K562 (cell line): ENCODE measurements around the gene LRRTM4. TPM values are rescaled to one million over a fixed set of nuclear protein-coding genes. Genes with fewer than 3 reads are reported as not detected.
"Not testable (repeated sequence)": the region's sequence is repeated elsewhere in the genome, so short reads cannot be mapped to it uniquely, and the experiment has no call there.

Experiments
- ATAC-seq: fragments of 200-7000 bp; cut with Tn5 transposase; 3 replicates; pipeline ENCODE4 v1.9.1; 2020; ENCODE audit warnings: moderate library complexity
- BruUV-seq: library from RNA; stranded (reverse); fragments of 400-500 nt; replicated peaks from 2 replicates; lab custom pipeline; 2021; lab: Mats Ljungman, UMichigan
- CTCF ChIA-PET: fragments of 300-600 bp; formaldehyde crosslinking; extraction: SDS; loops from one replicate; lab custom pipeline; 2021; ENCODE audit warnings: low intra/inter-chr PET ratio; lab: Yijun Ruan, JAX
- POLR2A ChIA-PET: fragments of 300-600, 350-650 bp; sonication (Branson Sonifier 250); formaldehyde crosslinking; extraction: SDS; loops from one replicate; lab custom pipeline; 2021; ENCODE audit warnings: antibody characterized with exemption, inconsistent platforms; lab: Yijun Ruan, JAX
- DNase-seq, 4 experiments: peaks; one replicate each; pipeline versions ENCODE4 v3.0.0 to v3.0.0-alpha.2; 2011 to 2018; ENCODE audit warnings: low spot score in 3 of 4, mixed read lengths in 3 of 4; ENCODE audit errors: extremely low read depth in 1 of 4
- FAIRE-seq: peaks from 2 replicates; lab custom pipeline; 2011; peaks lifted over from hg19 to GRCh38; lab: Jason Lieb, UNC
- H2AFZ ChIP-seq: 2 replicates; pipeline ENCODE4 v1.6.0; 2011; ENCODE audit warnings: low read depth, low read length, control low read depth, inconsistent platforms
- H3K27ac ChIP-seq: fragments of 200-600 bp; 3 replicates; pipeline ENCODE4 v1.8.0; 2011; ENCODE audit warnings: low read depth, mild to moderate bottlenecking, control low read depth, inconsistent platforms, low read length, moderate library complexity, mixed read lengths; ENCODE audit errors: extremely low read depth
- H3K27me3 ChIP-seq, 2 experiments: fragments of 300-600 bp in 1 of 2; 2 replicates in 1 of 2; 3 replicates in 1 of 2; pipeline versions ENCODE4 v1.6.0 to v1.8.0; 2011; ENCODE audit warnings: inconsistent platforms in 2 of 2, low read length in 2 of 2, mild to moderate bottlenecking in 1 of 2, mixed read lengths in 1 of 2, moderate library complexity in 1 of 2; ENCODE audit not compliant: control insufficient read depth in 2 of 2, insufficient read depth in 2 of 2
- H3K36me3 ChIP-seq: fragments of 300-600 bp; 3 replicates; pipeline ENCODE4 v1.8.0; 2011; ENCODE audit warnings: mild to moderate bottlenecking, low read length, inconsistent platforms; ENCODE audit not compliant: control insufficient read depth, insufficient read depth
- H3K4me1 ChIP-seq, 2 experiments: fragments of 200-600 bp in 1 of 2; replicated peaks in 1 of 2; 2 replicates in 1 of 2; 3 replicates in 1 of 2; pipeline versions ENCODE4 v1.5.1 to v1.8.0; 2011; ENCODE audit warnings: inconsistent platforms in 2 of 2, low read length in 2 of 2, mild to moderate bottlenecking in 1 of 2, mixed read lengths in 1 of 2, moderate library complexity in 1 of 2; ENCODE audit not compliant: control insufficient read depth in 2 of 2, insufficient read depth in 2 of 2
- H3K4me2 ChIP-seq: 2 replicates; pipeline ENCODE4 v1.6.1; 2011; ENCODE audit warnings: low read length, control low read depth, inconsistent platforms, mixed read lengths; ENCODE audit not compliant: insufficient read depth
- H3K4me3 ChIP-seq: fragments of 200-600 bp; sonication (generic), shearing (Covaris generic); 2 replicates; pipeline ENCODE4 v1.5.1; 2016; ENCODE audit warnings: control low read depth, inconsistent platforms
- H3K79me2 ChIP-seq: fragments of 200-600 bp; 3 replicates; pipeline ENCODE4 v1.8.0; 2011; ENCODE audit warnings: low read length, inconsistent platforms; ENCODE audit not compliant: control insufficient read depth, insufficient read depth
- H3K9ac ChIP-seq, 2 experiments: 2 replicates each; pipeline versions ENCODE4 v1.6.0 to v1.6.1; 2011; ENCODE audit warnings: low read depth in 2 of 2, low read length in 2 of 2, control low read depth in 1 of 2, inconsistent platforms in 1 of 2, mild to moderate bottlenecking in 1 of 2, mixed read lengths in 1 of 2; ENCODE audit not compliant: insufficient read depth in 1 of 2
- H3K9me1 ChIP-seq: one replicate; pipeline ENCODE4 v1.6.0; 2011; ENCODE audit warnings: inconsistent platforms, mild to moderate bottlenecking, low read length, moderate library complexity; ENCODE audit not compliant: control insufficient read depth, insufficient read depth
- H3K9me3 ChIP-seq: replicated peaks from 2 replicates; pipeline ENCODE4 v1.5.1; 2011; ENCODE audit warnings: low read depth, low read length, inconsistent platforms; ENCODE audit not compliant: control insufficient read depth, insufficient read depth
- H4K20me1 ChIP-seq: replicated peaks from 2 replicates; pipeline ENCODE4 v1.6.1; 2011; ENCODE audit warnings: low read length, inconsistent platforms, mixed read lengths; ENCODE audit not compliant: control insufficient read depth, insufficient read depth
- ATF1 ChIP-seq, 2 experiments: fragments of 450-650 bp in 1 of 2; IDR thresholded peaks; 2 replicates each; pipeline ENCODE4 v1.6.1; 2016; ENCODE audit warnings: missing compliant biosample characterization in 1 of 2, missing genetic modification characterization in 1 of 2
- BCL6 ChIP-seq: fragments of 250-450 bp; sonication (Bioruptor Pico); IDR thresholded peaks from 2 replicates; pipeline ENCODE4 v1.4.0; 2020
- MAFF ChIP-seq: IDR thresholded peaks from 2 replicates; pipeline ENCODE4 v1.6.1; 2012; ENCODE audit warnings: low read length, improper control_type of control experiment
- MAFG ChIP-seq: fragments of 450-650 bp; conservative IDR thresholded peaks from 2 replicates; pipeline ENCODE4 v1.6.1; 2016; ENCODE audit warnings: missing genetic modification characterization, missing compliant biosample characterization
- MAFK ChIP-seq: IDR thresholded peaks from 2 replicates; pipeline ENCODE4 v1.6.1; 2011; ENCODE audit warnings: low read length, improper control_type of control experiment
- MTA2 ChIP-seq: fragments of 450-650 bp; IDR thresholded peaks from 2 replicates; pipeline ENCODE4 v1.6.1; 2016; ENCODE audit warnings: low read depth
- ZNF316 ChIP-seq: fragments of 450-650 bp; IDR thresholded peaks from 2 replicates; pipeline ENCODE4 v1.6.1; 2016
- ZNF354B ChIP-seq: fragments of 250-450 bp; sonication (Bioruptor Pico); IDR thresholded peaks from 2 replicates; pipeline ENCODE4 v1.4.0; 2020
- WGBS: fragments of 100-300 bp; shearing (Covaris generic); methylation state at CpG from one replicate; pipeline ENCODE4 v1.1.6; 2016; ENCODE audit warnings: low coverage, mixed read lengths; ENCODE audit not compliant: insufficient coverage; ENCODE audit errors: missing lambda C conversion rate; 5-methylcytosine and 5-hydroxymethylcytosine counted together
- in situ Hi-C: fragments of 300-500 bp; cut with MboI; formaldehyde crosslinking; loops from 4 replicates; pipeline ENCODE4 v1.15.0; 2018; ENCODE audit warnings: inconsistent platforms, mixed read lengths
- intact Hi-C: fragments of 100-400 bp; cut with micrococcal nuclease; formaldehyde crosslinking; loops from 2 replicates; pipeline ENCODE4 v1.14.2; 2022
- polyA plus RNA-seq, 8 experiments: library from polyadenylated mRNA; depleted of rRNA in 4 of 8; stranded (reverse) in 5 of 8; unstranded in 3 of 8; fragments of >200 nt; fragmentation: Nextera tagmentation in 2 of 8; fragmentation: Illumina TruSeq in 1 of 8; extraction: Ambion mirVana in 2 of 8; extraction: Trizol in 1 of 8; gene quantifications; 2 replicates each; pipeline versions ENCODE4 v1.2.1 to v1.2.3, GENCODE V29; 2011 to 2014; ENCODE audit warnings: inconsistent platforms in 1 of 8, missing spikeins in 1 of 8
- total RNA-seq, 7 experiments: library from RNA; depleted of rRNA in 6 of 7; stranded (reverse); fragments of >200 nt in 6 of 7; fragmentation: Illumina TruSeq in 2 of 7; extraction: Trizol in 2 of 7; gene quantifications; 2 replicates each; pipeline versions ENCODE4 v1.2.1 to v1.2.3, GENCODE V29; 2011 to 2021; ENCODE audit warnings: low replicate concordance in 1 of 7
- TF ChIP-seq, protein P1 (sequence below): fragments of 250-450 bp; sonication (Bioruptor Pico); IDR thresholded peaks from 2 replicates; pipeline ENCODE4 v1.5.1; 2021; ENCODE audit warnings: mild to moderate bottlenecking
- TF ChIP-seq, protein P2 (sequence below): fragments of 250-450 bp; sonication (Bioruptor Pico); IDR thresholded peaks from 2 replicates; pipeline ENCODE4 v1.5.0; 2021; ENCODE audit warnings: mild to moderate bottlenecking, borderline replicate concordance
- TF ChIP-seq, protein P3 (sequence below): sonication (generic); formaldehyde crosslinking; IDR thresholded peaks from 2 replicates; pipeline ENCODE4 v1.9.0; 2022; ENCODE audit warnings: mild to moderate bottlenecking, missing genetic modification reagents

The LRRTM4 gene
- total and polyA plus RNA-seq, 9 of the 15 experiments (the other 6 are each of a cell fraction or from before 2014, with no cell fraction given) = 0.04 TPM; not detected in 6

DNA sequence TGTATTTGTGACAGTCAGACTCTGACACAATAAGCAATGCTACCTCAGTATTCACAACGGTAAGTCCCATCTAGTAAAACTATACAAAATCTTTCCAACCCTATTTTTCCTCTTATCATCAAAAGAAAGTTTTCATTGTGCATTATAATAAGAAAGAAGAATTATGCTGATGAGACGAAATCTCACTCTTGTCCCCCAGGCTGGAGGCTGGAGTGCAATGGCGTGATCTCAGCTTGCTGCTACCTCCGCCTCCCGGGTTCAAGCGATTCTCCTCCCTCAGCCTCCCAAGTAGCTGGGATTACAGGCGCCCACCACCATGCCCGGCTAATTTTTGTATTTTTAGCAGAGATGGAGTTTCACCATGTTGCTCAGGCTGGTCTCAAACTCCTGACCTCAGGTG, 393.7 kb downstream of the LRRTM4 start:
- H3K4me3 ChIP-seq, H3K9me3 ChIP-seq, in situ Hi-C loops, BruUV-seq, ATAC-seq, H3K4me2 ChIP-seq, H3K9me1 ChIP-seq, H2AFZ ChIP-seq, FAIRE-seq, H3K79me2 ChIP-seq, intact Hi-C loops, H3K27ac ChIP-seq, H4K20me1 ChIP-seq, CTCF ChIA-PET, H3K9ac ChIP-seq, DNase-seq, H3K36me3 ChIP-seq, H3K27me3 ChIP-seq, H3K4me1 ChIP-seq, POLR2A ChIA-PET: not testable (repeated sequence)
- WGBS = 0% methylated on average over 8 of the region's 8 CpGs
- TF ChIP-seq ZNF316 = peak; percentile 25; the same call in 1 of the 2 replicates
- TF ChIP-seq MAFG = peak; percentile 32; the same call in 1 of the 2 replicates

DNA sequence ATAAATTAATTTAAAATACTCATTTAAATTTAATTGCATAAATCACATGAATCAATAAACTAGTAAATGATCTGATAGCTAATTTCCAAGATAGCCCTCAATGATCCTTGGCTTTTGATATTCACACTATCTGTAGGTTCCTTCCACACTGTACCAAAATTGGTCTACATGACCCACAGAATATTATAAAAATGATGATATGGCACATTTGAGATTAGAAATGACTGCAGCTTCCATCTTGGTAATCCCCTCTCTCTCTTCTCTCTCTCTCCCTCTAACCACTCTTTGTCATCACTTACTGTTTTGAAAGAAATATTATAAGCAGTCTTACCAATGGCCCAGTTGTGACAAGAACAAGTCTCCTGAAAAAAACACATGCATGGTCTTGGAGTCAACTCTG, 394.8 kb downstream of the LRRTM4 start:
- POLR2A ChIA-PET = no interaction called here
- TF ChIP-seq MAFF = peak; percentile 26; the same call in 1 of the 2 replicates
- TF ChIP-seq, protein P1, sequence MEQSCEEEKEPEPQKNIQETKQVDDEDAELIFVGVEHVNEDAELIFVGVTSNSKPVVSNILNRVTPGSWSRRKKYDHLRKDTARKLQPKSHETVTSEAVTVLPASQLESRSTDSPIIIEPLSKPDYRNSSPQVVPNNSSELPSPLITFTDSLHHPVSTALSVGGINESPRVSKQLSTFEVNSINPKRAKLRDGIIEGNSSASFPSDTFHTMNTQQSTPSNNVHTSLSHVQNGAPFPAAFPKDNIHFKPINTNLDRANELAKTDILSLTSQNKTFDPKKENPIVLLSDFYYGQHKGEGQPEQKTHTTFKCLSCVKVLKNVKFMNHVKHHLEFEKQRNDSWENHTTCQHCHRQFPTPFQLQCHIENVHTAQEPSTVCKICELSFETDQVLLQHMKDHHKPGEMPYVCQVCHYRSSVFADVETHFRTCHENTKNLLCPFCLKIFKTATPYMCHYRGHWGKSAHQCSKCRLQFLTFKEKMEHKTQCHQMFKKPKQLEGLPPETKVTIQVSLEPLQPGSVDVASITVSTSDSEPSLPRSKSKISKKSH (CRISPR knock-in tag) = no peak
- no peak for TF ChIP-seq MTA2
- TF ChIP-seq, protein P2, sequence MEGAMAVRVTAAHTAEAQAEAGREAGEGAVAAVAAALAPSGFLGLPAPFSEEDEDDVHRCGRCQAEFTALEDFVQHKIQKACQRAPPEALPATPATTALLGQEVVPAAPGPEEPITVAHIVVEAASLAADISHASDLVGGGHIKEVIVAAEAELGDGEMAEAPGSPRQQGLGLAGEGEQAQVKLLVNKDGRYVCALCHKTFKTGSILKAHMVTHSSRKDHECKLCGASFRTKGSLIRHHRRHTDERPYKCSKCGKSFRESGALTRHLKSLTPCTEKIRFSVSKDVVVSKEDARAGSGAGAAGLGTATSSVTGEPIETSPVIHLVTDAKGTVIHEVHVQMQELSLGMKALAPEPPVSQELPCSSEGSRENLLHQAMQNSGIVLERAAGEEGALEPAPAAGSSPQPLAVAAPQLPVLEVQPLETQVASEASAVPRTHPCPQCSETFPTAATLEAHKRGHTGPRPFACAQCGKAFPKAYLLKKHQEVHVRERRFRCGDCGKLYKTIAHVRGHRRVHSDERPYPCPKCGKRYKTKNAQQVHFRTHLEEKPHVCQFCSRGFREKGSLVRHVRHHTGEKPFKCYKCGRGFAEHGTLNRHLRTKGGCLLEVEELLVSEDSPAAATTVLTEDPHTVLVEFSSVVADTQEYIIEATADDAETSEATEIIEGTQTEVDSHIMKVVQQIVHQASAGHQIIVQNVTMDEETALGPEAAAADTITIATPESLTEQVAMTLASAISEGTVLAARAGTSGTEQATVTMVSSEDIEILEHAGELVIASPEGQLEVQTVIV (CRISPR knock-in tag) = no peak
- TF ChIP-seq, protein P3, sequence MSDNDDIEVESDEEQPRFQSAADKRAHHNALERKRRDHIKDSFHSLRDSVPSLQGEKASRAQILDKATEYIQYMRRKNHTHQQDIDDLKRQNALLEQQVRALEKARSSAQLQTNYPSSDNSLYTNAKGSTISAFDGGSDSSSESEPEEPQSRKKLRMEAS (CRISPR knock-in tag) = no peak
- TF ChIP-seq ATF1 (CRISPR knock-in tag; IDR thresholded peaks at IDR 0.05) = no peak
- no peak for TF ChIP-seq ATF1 (tag; IDR thresholded peaks at IDR 0.05)
- no peak for TF ChIP-seq ZNF354B (CRISPR knock-in tag)
- peak; percentile 43; the same call in 1 of the 2 replicates for TF ChIP-seq ZNF316
- 0 out of 2 replicates have a peak, but pooled peaks have one; percentile 19 for TF ChIP-seq MAFG
- no peak for TF ChIP-seq BCL6 (CRISPR knock-in tag)
- peak; percentile 22; the same call in 1 of the 2 replicates for TF ChIP-seq MAFK
- no TSS peak for BruUV-seq
- no peaks in the 10 kb centered on the region; the same call in 1 of the 2 replicates for H3K9me3 ChIP-seq
- intact Hi-C loops = no loop called here
- H3K27ac ChIP-seq = no peak overlapping the region
- H3K4me3 ChIP-seq = no peak overlapping the region
- H2AFZ ChIP-seq = no peak overlapping the region
- H4K20me1 ChIP-seq = no peaks in the 10 kb centered on the region
- no peak overlapping the region for H3K4me2 ChIP-seq
- ATAC-seq (no peak), FAIRE-seq (no peak), DNase-seq (no peak)
- H3K27me3 ChIP-seq = no peaks in the 10 kb centered on the region
- H3K36me3 ChIP-seq = no peaks in the 10 kb centered on the region
- H3K4me1 ChIP-seq = no peaks in the 10 kb centered on the region
- CTCF ChIA-PET = no interaction called here
- H3K9me1 ChIP-seq = no peaks in the 10 kb centered on the region
- H3K79me2 ChIP-seq = no peaks in the 10 kb centered on the region
- in situ Hi-C loops = no loop called here
- H3K9ac ChIP-seq = no peak overlapping the region
